Spleen (tissue), 11 donors: ENCODE data around the gene TRHDE. TPM values are rescaled to one million over a fixed set of nuclear protein-coding genes. Genes with fewer than 3 reads are reported as not detected.

Experiments
- DNase-seq: peaks from one replicate; pipeline ENCODE4 v3.0.0-alpha.2; 2020
- H3K27ac ChIP-seq, 8 donors: fragments of 200-600 bp; sonication (generic) in 7 of 8; 1 replicate in 4 of 8; 2 replicates in 4 of 8; pipeline versions ENCODE4 v1.5.0 to v1.8.0; 2016 to 2021; ENCODE audit warnings: inconsistent platforms in 4 of 8, mild to moderate bottlenecking in 4 of 8, moderate library complexity in 1 of 8
- H3K27me3 ChIP-seq, 7 donors: fragments of 200-600 bp; sonication (generic) in 6 of 7; replicated peaks in 1 of 7; 1 replicate in 4 of 7; 2 replicates in 3 of 7; pipeline versions ENCODE4 v1.5.0 to v1.8.0; 2016 to 2021; ENCODE audit warnings: inconsistent platforms in 3 of 7, mild to moderate bottlenecking in 1 of 7
- H3K36me3 ChIP-seq, 6 donors: fragments of 200-600 bp; sonication (generic) in 5 of 6; 1 replicate in 4 of 6; 2 replicates in 2 of 6; pipeline versions ENCODE4 v1.5.0 to v1.8.0; 2016 to 2021; ENCODE audit warnings: inconsistent platforms in 2 of 6
- H3K4me1 ChIP-seq, 6 donors: fragments of 200-600 bp; sonication (generic) in 5 of 6; 1 replicate in 3 of 6; 2 replicates in 3 of 6; pipeline versions ENCODE4 v1.5.0 to v1.8.0; 2016 to 2021; ENCODE audit warnings: inconsistent platforms in 3 of 6
- H3K4me3 ChIP-seq, 8 donors: fragments of 200-600 bp; sonication (generic) in 7 of 8; 1 replicate in 4 of 8; 2 replicates in 4 of 8; pipeline versions ENCODE4 v1.5.0 to v1.8.0; 2016 to 2021; ENCODE audit warnings: inconsistent platforms in 4 of 8, mild to moderate bottlenecking in 4 of 8, moderate library complexity in 2 of 8
- H3K9me3 ChIP-seq, 8 donors: fragments of 200-600 bp; sonication (generic) in 7 of 8; 1 replicate in 4 of 8; 2 replicates in 4 of 8; pipeline versions ENCODE4 v1.5.0 to v1.8.0; 2016 to 2021; ENCODE audit warnings: inconsistent platforms in 4 of 8
- CTCF ChIP-seq, 11 experiments: fragments of 200-600 bp in 7 of 11; fragments of 450-650 bp in 4 of 11; sonication (generic) in 4 of 11; IDR thresholded peaks in 8 of 11; conservative IDR thresholded peaks in 3 of 11; 1 replicate in 7 of 11; 2 replicates in 4 of 11; pipeline versions ENCODE4 v1.4.0 to v1.8.0; 2016 to 2021; ENCODE audit warnings: antibody characterized with exemption in 11 of 11, inconsistent platforms in 4 of 11, mild to moderate bottlenecking in 1 of 11
- POLR2A ChIP-seq, 3 donors: fragments of 450-650 bp; IDR thresholded peaks; one replicate each; pipeline ENCODE4 v1.5.1; 2017; ENCODE audit warnings: antibody characterized with exemption in 3 of 3, mild to moderate bottlenecking in 1 of 3
- POLR2AphosphoS5 ChIP-seq, 3 donors: sonication (generic); formaldehyde crosslinking; IDR thresholded peaks; one replicate each; pipeline ENCODE4 v1.5.1; 2017; ENCODE audit warnings: antibody characterized with exemption in 3 of 3
- WGBS, 5 donors: extraction: QIAGEN DNeasy Blood & Tissue Kit in 3 of 5; methylation state at CpG; one replicate each; pipeline versions ENCODE4 v1.1.5 to v1.1.7; 2013 to 2018; 5-methylcytosine and 5-hydroxymethylcytosine counted together
- intact Hi-C: fragments of 100-400 bp; cut with DNase I; formaldehyde crosslinking; loops from one replicate; pipeline ENCODE4 v1.15.0; 2023; ENCODE audit warnings: low total_unique reads
- polyA plus RNA-seq, 3 donors: library from polyadenylated mRNA; stranded (reverse); fragments of 200-250 nt; gene quantifications; one replicate each; pipeline ENCODE4 v1.2.1, GENCODE V29; 2013
- total RNA-seq, 7 donors: library from RNA; depleted of rRNA in 3 of 7; stranded (reverse); fragments of >200 nt in 3 of 7; fragmentation: NEBNext Ultra II Directional in 4 of 7; extraction: Animal tissue kit (Norgen Biotek cat#: 25700) in 4 of 7; gene quantifications; one replicate each; pipeline versions ENCODE4 v1.1.0 to v1.2.1, GENCODE V29; 2016 to 2021
- donor health status: healthy with polysubstance abuse.
- donor health status: DM: no; HTN: no; CAD: no; lungs with moderate emphysema.
- donor health status: DM: no; HTN: no; CAD: no.
- donor health status: Bipolar disorder and iron deficiency.
- donor health status: healthy.
- donor health status: DM: no; HTN: no; CAD: no.
- donor health status: DM: yes; HTN: yes; CAD: no.

TRHDE gene
- total and polyA plus RNA-seq, 10 donors, result 0.26 to 32.7 (median 16.3) TPM

- Histone ChIP-seq H3K4me3 (no peak overlapping the region), H3K9me3 (no peaks in the 10 kb centered on the region), H3K36me3 (no peaks in the 10 kb centered on the region), H3K27ac (no peak overlapping the region), H3K27me3 (no peaks in the 10 kb centered on the region), H3K4me1 (no peaks in the 10 kb centered on the region)
- DNase-seq, result no peak
- TF ChIP-seq POLR2A (IDR thresholded peaks at IDR 0.05) (no peak), CTCF (IDR thresholded peaks at IDR 0.05 in 8 of 11, conservative IDR thresholded peaks at IDR 0.05 in 3 of 11) (no peak), POLR2AphosphoS5 (IDR thresholded peaks at IDR 0.05) (no peak)
- 87 to 98% (median 92%) methylated on average over 4 of the region's 4 CpGs for WGBS, 5 donors
- intact Hi-C loops, result no loop called here
Measured at GRCh38 chr12:72330784-72331183, 58.6 kb downstream of the TRHDE start.

- WGBS, 5 donors, result 59 to 65% (median 62%) methylated on average over 6 of the region's 6 CpGs
Measured at GRCh38 chr12:72337382-72337781, 65.2 kb downstream of the TRHDE start.

GRCh38 chr12:72337946-72338345 lies 65.8 kb downstream of the TRHDE start:
- H3K36me3 ChIP-seq, result no peaks in the 10 kb centered on the region
- TF ChIP-seq POLR2A (IDR thresholded peaks at IDR 0.05), result no peak
- no peak for TF ChIP-seq POLR2AphosphoS5 (IDR thresholded peaks at IDR 0.05)
- TF ChIP-seq CTCF (IDR thresholded peaks at IDR 0.05 in 8 of 11, conservative IDR thresholded peaks at IDR 0.05 in 3 of 11), result no peak
- 77 to 90% (median 82%) methylated on average over 8 of the region's 8 CpGs for WGBS, 5 donors
- no peak overlapping the region for H3K4me3 ChIP-seq
- no peaks in the 10 kb centered on the region for H3K27me3 ChIP-seq
- no peaks in the 10 kb centered on the region for H3K9me3 ChIP-seq
- no peaks in the 10 kb centered on the region for H3K4me1 ChIP-seq
- intact Hi-C loops, result no loop called here
- DNase-seq, result no peak
- no peak overlapping the region for H3K27ac ChIP-seq

More at GRCh38 chr12:72337382-72337781, 65.2 kb downstream of the TRHDE start:
- H3K4me3 ChIP-seq, result no peak overlapping the region
- no peak for TF ChIP-seq CTCF (IDR thresholded peaks at IDR 0.05 in 8 of 11, conservative IDR thresholded peaks at IDR 0.05 in 3 of 11)
- no peak for TF ChIP-seq POLR2A (IDR thresholded peaks at IDR 0.05)
- TF ChIP-seq POLR2AphosphoS5 (IDR thresholded peaks at IDR 0.05), result no peak
- intact Hi-C loops, result no loop called here
- H3K4me1 ChIP-seq, result no peaks in the 10 kb centered on the region
- H3K36me3 ChIP-seq, result no peaks in the 10 kb centered on the region
- no peak for DNase-seq
- H3K27ac ChIP-seq, result no peak overlapping the region
- no peaks in the 10 kb centered on the region for H3K9me3 ChIP-seq
- no peaks in the 10 kb centered on the region for H3K27me3 ChIP-seq

- TF ChIP-seq POLR2A (IDR thresholded peaks at IDR 0.05) (no peak), CTCF (IDR thresholded peaks at IDR 0.05 in 8 of 11, conservative IDR thresholded peaks at IDR 0.05 in 3 of 11) (no peak), POLR2AphosphoS5 (IDR thresholded peaks at IDR 0.05) (no peak)
- H3K27me3 ChIP-seq, result no peaks in the 10 kb centered on the region
- DNase-seq, result no peak
- H3K9me3 ChIP-seq, result no peaks in the 10 kb centered on the region
- H3K4me3 ChIP-seq, result no peak overlapping the region
- no peaks in the 10 kb centered on the region for H3K4me1 ChIP-seq
- no peaks in the 10 kb centered on the region for H3K36me3 ChIP-seq
- intact Hi-C loops, result no loop called here
- 75 to 84% (median 79%) methylated on average over 4 of the region's 4 CpGs for WGBS, 5 donors
- H3K27ac ChIP-seq, result no peak overlapping the region
Measured at GRCh38 chr12:72338437-72338836, 66.3 kb downstream of the TRHDE start.
